GM12873 (cell line): Measurements from ENCODE around the gene IZUMO2.

Experiments
- CTCF ChIP-seq: IDR thresholded peaks from 2 replicates; pipeline ENCODE4 v1.5.1; 2012; ENCODE audit warnings: low read depth, mild to moderate bottlenecking, moderate library complexity, low read length, control low read depth; ENCODE audit not compliant: insufficient read depth; ENCODE audit errors: missing control alignments

The IZUMO2 gene

GRCh38 chr19:50196322-50196932, 33.3 kb upstream of the IZUMO2 start:
- TF ChIP-seq CTCF = no peak

- TF ChIP-seq CTCF = no peak
Measured at GRCh38 chr19:50195224-50195623, 32.1 kb upstream of the IZUMO2 start.

- no peak for TF ChIP-seq CTCF
Measured at GRCh38 chr19:50192463-50193211, 29.6 kb upstream of the IZUMO2 start.

GRCh38 chr19:50191216-50191615, 28.1 kb upstream of the IZUMO2 start:
- TF ChIP-seq CTCF = no peak

GRCh38 chr19:50190439-50190891, 27.4 kb upstream of the IZUMO2 start:
- TF ChIP-seq CTCF = no peak

- no peak for TF ChIP-seq CTCF
Measured at GRCh38 chr19:50189331-50189730, 26.2 kb upstream of the IZUMO2 start.

- TF ChIP-seq CTCF = no peak
Measured at GRCh38 chr19:50187937-50188336, 24.9 kb upstream of the IZUMO2 start.
